Endothelial cell of umbilical vein (primary cell): ENCODE results near the gene SLC24A3. TPM values are rescaled to one million over a fixed set of nuclear protein-coding genes. Genes with fewer than 3 reads are reported as not detected.

Source experiments
- BruUV-seq: library from RNA; stranded (reverse); fragments of 400-500 nt; replicated peaks from 2 replicates; lab custom pipeline; 2021; lab: Mats Ljungman, UMichigan
- CTCF ChIA-PET: fragments of 300-600, 350-600 bp; sonication (Branson Sonifier 250); formaldehyde crosslinking; loops from one replicate; lab custom pipeline; 2021; ENCODE audit warnings: antibody characterized with exemption, inconsistent platforms; lab: Charles Lee
- POLR2A ChIA-PET: fragments of 300-600, 350-600 bp; sonication (Branson Sonifier 250); formaldehyde crosslinking; loops from one replicate; lab custom pipeline; 2021; ENCODE audit warnings: antibody characterized with exemption, inconsistent platforms; lab: Charles Lee
- DNase-seq: peaks from one replicate; pipeline ENCODE4 v3.0.0-alpha.2; 2011; ENCODE audit warnings: low read depth, low spot score
- FAIRE-seq: peaks from 2 replicates; lab custom pipeline; 2011; peaks lifted over from hg19 to GRCh38; lab: Jason Lieb, UNC
- H2AFZ ChIP-seq: 2 replicates; pipeline ENCODE4 v1.6.0; 2012; ENCODE audit warnings: low read depth, low read length, control low read depth, inconsistent platforms
- H3K27ac ChIP-seq: 2 replicates; pipeline ENCODE4 v1.5.1; 2011; ENCODE audit warnings: low read depth, mild to moderate bottlenecking, control low read depth, low read length, moderate library complexity; ENCODE audit not compliant: insufficient read depth
- H3K27me3 ChIP-seq, 2 experiments: 2 replicates each; pipeline versions ENCODE4 v1.6.0 to v1.6.1; 2011; ENCODE audit warnings: low read length in 2 of 2, mixed read lengths in 1 of 2; ENCODE audit not compliant: control insufficient read depth in 2 of 2, insufficient read depth in 2 of 2
- H3K36me3 ChIP-seq, 2 experiments: 2 replicates in 1 of 2; 3 replicates in 1 of 2; pipeline ENCODE4 v1.5.1; 2011; ENCODE audit warnings: low read length in 2 of 2, mild to moderate bottlenecking in 1 of 2, moderate library complexity in 1 of 2; ENCODE audit not compliant: control insufficient read depth in 2 of 2, insufficient read depth in 2 of 2; ENCODE audit errors: extremely low read depth in 1 of 2
- H3K4me1 ChIP-seq: 3 replicates; pipeline ENCODE4 v1.5.1; 2011; ENCODE audit warnings: mild to moderate bottlenecking, low read length; ENCODE audit not compliant: control insufficient read depth, insufficient read depth; ENCODE audit errors: extremely low read depth
- H3K4me2 ChIP-seq: 2 replicates; pipeline ENCODE4 v1.6.1; 2011; ENCODE audit warnings: low read length, control low read depth, mixed read lengths; ENCODE audit not compliant: insufficient read depth
- H3K4me3 ChIP-seq, 3 experiments: fragments of 200-600 bp in 1 of 3; sonication (generic), shearing (Covaris generic) in 1 of 3; replicated peaks in 1 of 3; 2 replicates each; pipeline ENCODE4 v1.5.1; 2011 to 2016; ENCODE audit warnings: control low read depth in 3 of 3, low read length in 3 of 3, mild to moderate bottlenecking in 2 of 3, inconsistent platforms in 1 of 3, low read depth in 1 of 3, moderate library complexity in 1 of 3; ENCODE audit not compliant: insufficient read depth in 1 of 3
- H3K79me2 ChIP-seq: 2 replicates; pipeline ENCODE4 v1.6.0; 2012; ENCODE audit warnings: low read length, inconsistent platforms; ENCODE audit not compliant: control insufficient read depth, insufficient read depth
- H3K9ac ChIP-seq: replicated peaks from 2 replicates; pipeline ENCODE3; 2011; ENCODE audit warnings: low read length, control low read depth; ENCODE audit not compliant: insufficient read depth; ENCODE audit errors: extremely low read depth
- H3K9me1 ChIP-seq: replicated peaks from 3 replicates; pipeline ENCODE4 v1.6.0; 2011; ENCODE audit warnings: mild to moderate bottlenecking, low read length; ENCODE audit not compliant: control insufficient read depth, insufficient read depth; ENCODE audit errors: extremely low read depth
- H3K9me3 ChIP-seq: replicated peaks from 2 replicates; pipeline ENCODE4 v1.5.1; 2012; ENCODE audit warnings: low read length, inconsistent platforms; ENCODE audit not compliant: control insufficient read depth, insufficient read depth
- H4K20me1 ChIP-seq: replicated peaks from 2 replicates; pipeline ENCODE3; 2011; ENCODE audit warnings: mild to moderate bottlenecking, low read length; ENCODE audit not compliant: control insufficient read depth, insufficient read depth; ENCODE audit errors: extremely low read depth
- EZH2 ChIP-seq: IDR thresholded peaks from 2 replicates; pipeline ENCODE4 v1.6.1; 2012; ENCODE audit warnings: borderline replicate concordance, low read depth, mild to moderate bottlenecking, moderate library complexity, low read length, inconsistent platforms; ENCODE audit not compliant: severe bottlenecking
- FOS ChIP-seq: IDR thresholded peaks from 2 replicates; pipeline ENCODE4 v1.6.1; 2011; ENCODE audit warnings: mild to moderate bottlenecking, low read length, moderate library complexity, borderline replicate concordance; ENCODE audit not compliant: insufficient read depth
- GATA2 ChIP-seq: IDR thresholded peaks from 2 replicates; pipeline ENCODE4 v1.7.0; 2011; ENCODE audit warnings: low read depth, mild to moderate bottlenecking, moderate library complexity, mixed read lengths, low read length; ENCODE audit not compliant: insufficient read length, insufficient read depth
- JUN ChIP-seq: IDR thresholded peaks from 2 replicates; pipeline ENCODE4 v1.6.1; 2011; ENCODE audit warnings: borderline replicate concordance, low read depth; ENCODE audit not compliant: insufficient read length, insufficient read depth
- MAX ChIP-seq: IDR thresholded peaks from 2 replicates; pipeline ENCODE4 v1.6.1; 2011; ENCODE audit not compliant: insufficient read depth, insufficient read length
- MYC ChIP-seq: IDR thresholded peaks from one replicate; pipeline ENCODE4 v1.6.1; 2011; ENCODE audit warnings: mild to moderate bottlenecking, low read depth, low read length
- POLR2A ChIP-seq: IDR thresholded peaks from 2 replicates; pipeline ENCODE4 v1.6.1; 2012; ENCODE audit warnings: low read depth, mild to moderate bottlenecking, control low read depth, low read length
- POLR2AphosphoS5 ChIP-seq: IDR thresholded peaks from 2 replicates; pipeline ENCODE4 v1.6.1; 2012; ENCODE audit warnings: low read depth, mild to moderate bottlenecking, control low read depth, low read length, moderate library complexity; ENCODE audit not compliant: insufficient read depth
- dilution Hi-C: fragments of 300-500 bp; cut with MboI; formaldehyde crosslinking; loops from one replicate; pipeline ENCODE4 v1.15.0; 2019; ENCODE audit warnings: low sequenced_read_pairs; ENCODE audit not compliant: extremely low pct_ligation_motif_present
- intact Hi-C: fragments of 100-400 bp; cut with micrococcal nuclease; formaldehyde crosslinking; loops from one replicate; pipeline ENCODE4 v1.10.0; 2022
- polyA plus RNA-seq, 4 experiments: library from polyadenylated mRNA; depleted of rRNA in 3 of 4; stranded (reverse) in 3 of 4; unstranded in 1 of 4; fragments of >200 nt; gene quantifications; 2 replicates each; pipeline versions ENCODE4 v1.2.1 to v1.2.3, GENCODE V29; 2011 to 2012; ENCODE audit warnings: missing spikeins in 1 of 4
- total RNA-seq: library from RNA; stranded (reverse); gene quantifications from 2 replicates; pipeline ENCODE4 v1.2.3, GENCODE V29; 2021
- TF ChIP-seq, protein P1 (sequence below), 2 donors: IDR thresholded peaks; 1 replicate in 1 of 2; 2 replicates in 1 of 2; pipeline ENCODE4 v1.5.1; 2011; ENCODE audit warnings: low read length in 2 of 2, mild to moderate bottlenecking in 2 of 2, moderate library complexity in 2 of 2, control low read depth in 1 of 2, inconsistent platforms in 1 of 2, low read depth in 1 of 2; ENCODE audit not compliant: insufficient read depth in 1 of 2; ENCODE audit errors: extremely low read depth in 1 of 2

SLC24A3 gene
- total and polyA plus RNA-seq, 2 donors (not counting 3 experiments of a cell fraction or from before 2014, with no cell fraction given): not detected

- no TSS peak for BruUV-seq
- Histone ChIP-seq H3K79me2 (no peaks in the 10 kb centered on the region), H3K4me2 (no peak overlapping the region), H3K9ac (no peak overlapping the region), H3K9me3 (no peaks in the 10 kb centered on the region), H2AFZ (no peak overlapping the region), H3K27me3 (peaks cover 14 to 21% of the 10 kb centered on the region in 2 experiments), H3K9me1 (no peaks in the 10 kb centered on the region), H3K36me3 (no peaks in the 10 kb centered on the region), H4K20me1 (no peaks in the 10 kb centered on the region), H3K4me3 (no peak overlapping the region), H3K4me1 (no peaks in the 10 kb centered on the region), H3K27ac (no peak overlapping the region)
- dilution Hi-C loops: no loop called here
- DNase-seq (no peak), FAIRE-seq (no peak)
- ChIA-PET CTCF (interaction anchor here (1.2 to 1.3 kb wide), 2 partner anchors 53 to 231 kb away, joined by 3 to 4 read pairs; no protein-coding TSS in a partner anchor), POLR2A (no interaction called here)
- TF ChIP-seq MAX (no peak), POLR2AphosphoS5 (no peak), POLR2A (no peak), JUN (no peak), FOS (no peak), EZH2 (no peak), GATA2 (no peak), MYC (no peak)
- TF ChIP-seq, protein P1, sequence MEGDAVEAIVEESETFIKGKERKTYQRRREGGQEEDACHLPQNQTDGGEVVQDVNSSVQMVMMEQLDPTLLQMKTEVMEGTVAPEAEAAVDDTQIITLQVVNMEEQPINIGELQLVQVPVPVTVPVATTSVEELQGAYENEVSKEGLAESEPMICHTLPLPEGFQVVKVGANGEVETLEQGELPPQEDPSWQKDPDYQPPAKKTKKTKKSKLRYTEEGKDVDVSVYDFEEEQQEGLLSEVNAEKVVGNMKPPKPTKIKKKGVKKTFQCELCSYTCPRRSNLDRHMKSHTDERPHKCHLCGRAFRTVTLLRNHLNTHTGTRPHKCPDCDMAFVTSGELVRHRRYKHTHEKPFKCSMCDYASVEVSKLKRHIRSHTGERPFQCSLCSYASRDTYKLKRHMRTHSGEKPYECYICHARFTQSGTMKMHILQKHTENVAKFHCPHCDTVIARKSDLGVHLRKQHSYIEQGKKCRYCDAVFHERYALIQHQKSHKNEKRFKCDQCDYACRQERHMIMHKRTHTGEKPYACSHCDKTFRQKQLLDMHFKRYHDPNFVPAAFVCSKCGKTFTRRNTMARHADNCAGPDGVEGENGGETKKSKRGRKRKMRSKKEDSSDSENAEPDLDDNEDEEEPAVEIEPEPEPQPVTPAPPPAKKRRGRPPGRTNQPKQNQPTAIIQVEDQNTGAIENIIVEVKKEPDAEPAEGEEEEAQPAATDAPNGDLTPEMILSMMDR (IDR thresholded peaks at IDR 0.05; ENCODE audit: extremely low read depth in 1 of 2, insufficient read depth in 1 of 2, low read depth in 1 of 2, low read length in 2 of 2): no peak
- intact Hi-C loops: no loop called here
These were observed 533.1 kb downstream of the SLC24A3 start for GRCh38 chr20:19745584-19745983.
